Stimulated activated CD4-positive, alpha-beta T cell treated with anti-CD3 and anti-CD28 coated beads, Interleukin-1b, Interleukin-23, amount 100 ng/mL, for 1 hour (primary cell): Measurements from ENCODE around the gene PRR20G.

Experiments used
- DNase-seq, 2 donors: peaks; one replicate each; pipeline ENCODE4 v3.0.0-alpha.2; 2020; ENCODE audit warnings: low read depth in 2 of 2

Gene PRR20G

DNA sequence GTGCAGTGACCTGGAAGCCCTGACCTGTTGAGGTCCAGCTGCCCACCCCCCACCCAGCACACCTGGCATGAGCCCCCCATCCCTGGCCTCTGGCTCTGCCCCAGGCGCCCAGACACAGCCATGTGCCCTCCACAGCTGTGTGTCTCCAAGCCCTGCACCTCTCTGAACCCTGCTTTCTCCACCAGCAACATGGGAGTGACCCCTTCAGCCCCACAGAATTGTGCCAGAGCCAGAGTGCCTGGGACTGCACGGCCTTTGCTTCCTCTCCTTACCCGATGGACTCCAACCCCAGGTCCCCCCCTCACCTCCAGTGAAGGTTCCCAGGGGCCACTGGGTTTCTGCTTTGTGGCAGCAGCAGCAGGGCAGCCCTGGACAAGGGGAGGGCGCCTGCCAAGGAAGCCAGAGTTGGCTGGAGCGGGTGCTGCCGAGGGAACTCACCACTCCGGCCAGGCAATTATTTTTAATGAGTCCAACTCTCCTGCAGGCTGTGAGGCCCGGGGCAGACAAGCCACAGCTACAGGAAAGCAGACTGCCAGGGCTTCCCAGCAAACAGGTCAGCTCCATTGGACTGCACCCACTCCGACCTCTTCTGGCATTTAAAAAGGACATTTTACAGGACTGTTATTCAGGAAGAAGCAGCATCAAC, 24.1 kb downstream of the PRR20G start:
- no peak for DNase-seq

DNA sequence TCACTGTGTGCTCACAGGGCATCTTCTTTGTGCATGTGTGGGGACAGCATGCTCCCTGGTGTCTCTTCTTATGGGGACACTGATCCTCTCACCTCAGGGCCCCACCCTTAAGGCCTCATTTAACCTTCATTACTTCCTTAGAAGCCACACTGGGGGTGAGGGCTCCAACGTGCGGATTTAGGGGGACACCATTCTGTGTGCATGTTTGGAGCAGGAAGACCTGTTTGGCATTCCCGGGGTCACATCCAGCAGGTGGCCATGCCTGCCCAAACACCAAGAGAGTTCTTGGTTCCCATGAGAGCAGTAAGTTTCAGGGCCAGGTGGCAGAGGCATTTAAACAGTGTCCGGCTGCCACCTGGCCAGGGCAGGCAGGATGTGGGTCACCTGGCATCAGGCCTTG, 24.8 kb downstream of the PRR20G start:
- no peak for DNase-seq

DNA sequence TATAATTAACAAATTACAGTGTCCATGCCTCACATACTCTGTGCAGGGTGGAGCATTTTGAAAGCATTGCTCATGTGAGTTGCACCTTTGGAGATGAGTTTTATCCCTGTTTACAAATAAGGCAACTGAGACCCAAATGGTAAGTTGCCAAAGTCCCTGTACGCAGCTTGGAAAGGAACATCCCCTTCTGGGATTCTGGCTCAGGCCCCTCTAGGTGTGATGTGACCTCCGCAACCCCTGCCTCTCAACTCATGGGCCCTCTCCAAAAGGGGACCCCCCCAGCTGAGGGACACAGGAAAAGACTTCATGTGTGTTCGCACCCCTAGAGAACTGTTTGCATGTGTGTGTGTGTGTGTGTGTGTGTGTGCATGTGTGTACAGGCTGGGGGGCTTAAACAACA, 25.3 kb downstream of the PRR20G start:
- DNase-seq = no peak

DNA sequence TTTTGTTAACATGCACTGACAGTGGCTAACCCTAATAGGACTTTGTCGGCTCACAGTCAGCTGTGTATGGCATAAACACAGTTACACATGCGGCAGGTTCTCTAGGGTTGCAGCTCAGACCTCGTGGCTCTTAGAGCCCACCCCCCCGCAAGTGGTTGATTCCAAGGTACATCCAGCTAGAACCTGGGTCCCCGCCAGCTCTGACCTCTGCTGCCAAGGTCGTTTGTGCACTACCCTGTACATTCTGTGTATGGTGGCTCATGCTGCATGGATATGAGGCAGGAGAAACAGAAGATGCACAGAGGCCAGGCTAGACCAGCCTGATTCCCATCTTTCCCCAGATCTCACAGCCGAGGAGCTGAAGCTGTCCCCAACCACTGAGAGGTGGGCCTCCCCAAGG, 25.9 kb downstream of the PRR20G start:
- DNase-seq = no peak

DNA sequence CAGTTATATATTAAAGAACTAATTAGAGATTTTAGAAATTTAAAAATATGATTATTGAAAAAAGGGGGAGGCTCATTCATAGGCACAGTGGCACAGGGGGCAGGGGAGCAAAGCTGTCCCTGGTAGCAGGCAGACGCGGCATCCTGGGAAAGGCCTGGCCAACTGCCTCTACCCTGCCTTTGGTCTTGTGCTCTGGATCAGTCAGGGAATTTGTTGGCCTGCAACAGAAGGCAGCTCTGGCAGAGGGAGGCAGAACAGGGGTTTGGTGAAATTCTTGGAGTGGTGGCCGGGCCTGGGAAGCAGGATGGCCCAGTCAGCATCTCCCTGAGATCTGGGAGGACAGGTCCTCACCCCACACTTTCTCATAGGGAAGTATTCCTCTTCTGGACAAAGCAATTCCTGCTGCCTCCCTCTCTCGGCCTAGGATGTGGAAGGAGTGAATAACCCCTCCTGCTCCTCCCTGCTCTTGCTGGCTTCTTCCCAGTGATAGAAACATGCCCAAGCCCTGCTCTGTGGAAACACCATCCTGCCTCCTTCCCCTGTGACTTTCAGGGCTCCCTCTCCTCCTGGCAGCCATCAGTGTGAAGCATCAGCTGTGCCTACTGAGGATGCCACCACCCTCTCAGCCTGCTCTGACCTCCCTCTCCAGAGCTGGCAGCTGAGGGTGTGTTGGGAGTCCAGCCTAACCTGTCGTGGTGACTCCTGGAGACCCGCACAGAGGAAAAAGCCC, 26.9 kb downstream of the PRR20G start:
- no peak for DNase-seq

DNA sequence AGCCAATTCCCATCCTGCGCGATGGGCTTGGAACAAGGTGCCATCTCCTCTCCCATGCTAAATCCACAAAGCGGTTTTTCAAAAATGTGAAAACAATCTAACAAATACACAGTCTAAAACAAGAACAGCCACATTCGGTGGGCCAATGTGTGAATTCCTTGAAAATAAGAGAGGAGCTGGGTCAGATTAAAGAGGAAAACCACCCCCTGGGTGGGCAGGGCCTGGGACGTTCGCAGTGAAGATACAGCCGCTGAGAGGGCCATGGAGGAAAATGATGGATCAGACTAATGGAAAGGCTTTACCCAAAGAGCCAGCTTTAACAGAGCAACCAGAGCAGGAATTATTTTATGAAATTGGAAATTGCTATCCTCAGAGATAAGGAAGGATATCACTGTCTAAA, 27.4 kb downstream of the PRR20G start:
- no peak for DNase-seq

DNA sequence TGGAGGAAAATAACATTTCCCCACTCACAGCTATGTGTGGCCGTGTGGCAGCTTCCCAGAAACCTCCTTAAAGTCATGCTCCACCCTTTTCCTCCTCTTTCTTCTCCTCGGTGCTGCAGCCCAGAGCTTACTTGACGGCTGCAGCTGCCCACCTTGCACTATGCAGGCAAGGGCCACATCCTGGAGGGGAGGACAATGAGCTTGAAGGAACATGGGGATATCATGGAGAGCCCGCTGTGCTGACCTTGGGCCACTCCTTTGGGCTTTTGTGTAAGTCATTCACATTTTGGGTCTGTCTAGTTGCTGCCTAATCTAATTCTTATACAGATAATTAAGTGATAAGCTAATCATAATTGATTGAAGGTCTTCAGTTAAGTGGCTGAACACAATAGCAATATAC, 28.0 kb downstream of the PRR20G start:
- DNase-seq = no peak

DNA sequence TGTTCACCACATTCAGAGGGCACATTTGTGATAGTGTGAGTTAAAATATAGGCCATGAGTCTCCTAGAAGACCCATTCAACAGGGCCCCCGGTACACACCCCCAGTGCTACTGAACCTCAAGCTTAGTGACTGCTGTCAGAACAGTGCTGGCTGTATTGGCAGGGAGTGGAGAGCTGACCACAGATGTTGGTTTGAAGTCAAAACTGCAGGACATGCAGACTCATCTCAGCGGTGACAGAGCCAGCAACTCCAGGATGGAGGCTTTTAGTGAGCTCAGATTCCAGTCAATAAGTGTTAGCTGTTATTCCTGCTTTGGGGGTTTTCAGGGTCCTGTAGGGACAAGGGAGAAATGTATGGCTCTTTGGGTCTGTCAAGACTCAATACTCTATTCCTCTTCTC, 29.1 kb downstream of the PRR20G start:
- no peak for DNase-seq

DNA sequence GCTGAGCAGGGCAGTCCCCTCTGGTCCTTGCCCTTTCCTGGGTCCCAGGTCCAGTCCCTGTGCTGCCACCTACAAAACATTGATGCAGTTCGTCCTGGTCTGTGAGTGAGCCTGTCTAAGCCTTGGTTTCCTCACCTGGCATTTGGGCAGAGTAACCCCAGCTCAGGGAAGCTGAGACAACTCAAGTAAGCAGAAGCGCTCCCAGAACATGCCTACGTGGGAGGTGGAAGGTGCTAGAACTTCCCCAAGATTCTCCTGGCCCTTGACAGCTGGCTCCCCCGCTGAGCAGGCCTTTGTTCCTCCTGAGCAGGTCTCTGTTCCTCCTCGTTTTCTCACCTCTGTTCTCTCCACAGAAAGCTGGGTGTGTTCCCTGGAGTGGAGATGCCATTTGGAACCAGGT, 30.5 kb downstream of the PRR20G start:
- DNase-seq = no peak

DNA sequence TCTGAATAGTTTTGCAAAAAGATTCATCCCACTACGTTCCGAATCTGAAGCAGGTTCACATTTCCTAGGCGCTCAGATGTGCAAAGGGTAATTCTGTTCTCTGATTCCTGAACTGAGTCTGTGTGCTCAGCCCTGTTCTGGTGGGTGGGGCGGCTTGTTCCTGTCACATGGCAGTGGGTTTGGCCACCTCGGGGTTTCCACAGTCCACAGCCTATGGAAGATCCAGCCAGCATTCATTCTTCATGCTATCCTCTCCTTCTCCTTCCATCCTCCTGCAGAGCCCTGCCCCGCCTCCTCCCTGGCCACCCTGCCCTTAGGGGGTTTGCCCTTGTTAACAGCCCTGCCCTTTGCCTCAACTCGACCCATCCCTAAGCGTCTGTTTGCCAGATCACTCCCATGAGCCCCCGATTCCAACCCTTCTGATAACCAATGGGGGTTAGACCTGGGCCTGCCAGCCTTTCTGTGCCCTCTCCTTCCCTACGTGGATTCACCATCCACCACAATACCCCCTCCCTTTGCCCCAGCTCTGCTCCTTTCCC, 31.0 kb downstream of the PRR20G start:
- no peak for DNase-seq

DNA sequence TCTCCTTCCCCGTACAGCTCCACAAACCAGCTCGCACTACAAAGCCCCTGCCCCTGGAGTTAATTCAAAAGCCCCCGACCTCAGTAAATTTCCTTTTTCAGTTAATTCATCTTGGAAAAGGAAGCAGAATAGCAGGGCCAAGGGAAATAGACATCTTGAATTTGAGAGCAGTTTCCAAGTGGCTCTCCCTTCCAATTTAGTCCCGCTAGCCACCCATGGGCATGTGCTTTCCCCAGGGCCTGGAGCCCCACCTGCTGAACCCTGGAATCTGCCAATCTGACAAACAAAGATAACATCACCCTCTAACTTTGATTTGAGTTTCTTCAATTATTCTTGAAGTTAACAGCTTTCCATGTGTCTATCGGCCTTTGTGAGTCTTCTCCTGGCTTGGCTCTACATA, 31.7 kb downstream of the PRR20G start:
- DNase-seq = no peak

DNA sequence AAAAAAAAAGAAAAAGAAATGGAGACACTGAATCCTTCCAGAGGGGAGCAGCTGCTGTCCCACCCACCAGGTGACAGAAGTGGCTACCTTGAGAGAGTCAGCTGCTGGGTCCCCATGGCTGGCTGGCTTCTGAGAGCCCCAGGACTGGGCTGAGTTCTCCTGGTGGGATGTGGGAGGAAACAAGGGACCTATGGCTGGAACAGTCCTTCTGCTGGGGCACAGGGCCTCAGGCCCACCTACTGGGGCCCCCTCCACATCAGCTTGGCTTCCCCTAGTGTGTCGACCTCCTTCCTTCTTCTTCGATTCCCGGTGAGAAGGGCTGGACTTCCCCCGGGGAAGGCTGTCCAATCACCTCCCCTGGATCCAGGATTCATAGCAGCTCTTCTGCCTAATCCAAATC, 32.3 kb downstream of the PRR20G start:
- DNase-seq = no peak

DNA sequence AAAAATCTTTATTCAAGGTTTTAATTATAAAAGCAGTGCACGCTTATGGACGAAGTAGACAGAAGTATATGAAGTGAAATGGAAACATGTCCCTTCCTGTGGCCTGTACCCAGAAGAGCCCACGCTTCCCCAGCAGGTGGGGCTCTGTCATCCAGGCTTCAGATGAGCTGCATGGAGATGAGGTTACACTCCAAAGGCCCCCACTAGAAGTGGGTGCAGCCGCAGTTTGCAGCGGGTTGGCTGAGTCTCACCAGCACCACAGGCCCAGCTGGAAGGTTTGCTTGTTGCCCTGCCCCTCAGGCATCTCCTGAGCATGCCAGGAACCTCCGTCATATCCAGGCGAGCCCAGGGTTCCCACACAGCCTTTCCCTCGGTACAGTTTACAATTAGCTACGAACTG, 33.1 kb downstream of the PRR20G start:
- DNase-seq = no peak

DNA sequence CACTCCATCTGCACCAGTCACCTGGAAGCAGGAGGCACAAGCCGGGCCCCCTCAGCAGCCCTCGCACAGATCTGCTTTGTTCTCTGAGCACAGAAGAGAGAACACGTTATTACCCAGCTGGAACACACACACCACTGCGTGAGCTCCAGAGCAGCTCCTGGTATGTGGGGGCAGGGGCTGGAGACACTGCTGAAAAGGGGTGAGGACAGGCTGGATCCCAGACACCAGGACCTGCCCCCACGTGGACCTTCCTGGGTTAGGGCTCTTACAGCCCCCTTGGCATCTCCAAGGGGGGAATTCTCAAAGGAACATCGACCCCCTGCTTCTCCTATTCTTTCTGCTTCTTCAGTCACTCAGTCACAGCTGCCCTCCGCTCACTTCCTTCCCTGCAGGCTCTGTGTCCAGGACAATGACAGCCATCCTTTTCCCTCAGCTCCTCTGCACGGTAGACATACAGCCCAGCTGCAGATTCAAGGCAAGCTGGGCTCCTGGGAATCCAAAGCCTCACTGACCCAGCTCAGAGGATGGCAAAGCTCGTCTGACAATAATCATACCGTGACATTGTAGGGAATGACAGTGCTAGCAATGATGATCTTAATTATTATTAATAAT, 33.7 kb downstream of the PRR20G start:
- DNase-seq = no peak

DNA sequence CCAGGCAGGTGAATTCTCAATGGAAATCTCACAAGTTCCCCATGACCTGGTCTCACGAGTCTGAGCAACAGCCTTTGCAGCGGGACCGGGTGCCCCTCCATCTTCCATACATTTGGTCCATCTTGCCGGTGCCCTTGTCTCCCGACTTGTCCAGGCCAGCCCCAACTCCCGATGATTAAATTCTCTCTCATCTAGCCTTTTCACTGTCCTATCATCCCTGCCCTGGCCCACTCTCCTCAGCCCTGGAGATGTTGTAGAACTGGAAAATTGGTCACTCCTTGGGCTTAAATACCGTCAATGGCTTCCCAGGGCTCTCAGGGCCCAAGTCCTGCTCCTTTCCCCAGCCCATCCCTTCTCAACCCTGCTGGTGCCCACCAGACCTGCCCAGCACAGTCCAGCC, 34.4 kb downstream of the PRR20G start:
- DNase-seq = no peak

DNA sequence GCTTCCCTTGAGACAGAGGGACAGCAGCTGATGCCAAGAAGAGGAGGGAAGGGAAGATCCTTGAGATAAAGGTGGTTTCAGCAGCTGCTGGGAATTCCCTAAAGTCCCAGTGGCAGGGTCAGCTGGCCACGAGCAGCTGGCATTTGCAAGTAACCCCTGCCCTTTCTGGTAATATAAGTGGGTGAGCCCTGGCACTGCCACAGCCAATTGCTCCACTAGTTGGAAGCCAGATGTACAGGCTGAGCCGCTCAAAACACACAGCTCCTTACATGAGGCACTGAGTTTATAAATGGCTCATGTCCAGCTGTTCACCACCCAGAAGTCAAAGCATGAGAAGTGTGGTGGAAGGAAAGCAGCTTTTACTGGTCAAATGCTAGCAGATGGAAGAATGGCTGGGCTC, 35.4 kb downstream of the PRR20G start:
- no peak for DNase-seq

DNA sequence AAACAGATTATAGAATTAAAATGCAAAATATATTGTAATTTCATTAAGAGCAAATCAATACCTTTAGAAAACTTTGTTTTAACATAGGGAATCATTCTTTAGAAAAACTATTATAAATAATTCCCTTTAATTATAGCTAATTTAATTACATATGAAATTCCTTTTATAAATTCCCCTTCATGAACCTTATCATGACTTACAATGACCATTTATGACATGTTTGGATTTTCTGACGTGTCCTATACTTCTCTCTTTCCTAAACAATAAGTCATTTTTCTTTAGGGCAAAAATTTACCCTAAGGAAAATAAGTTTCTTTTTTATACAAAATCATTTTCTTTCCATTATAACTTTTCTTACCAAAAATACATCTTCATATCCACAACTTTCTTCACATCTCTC, 37.8 kb downstream of the PRR20G start:
- DNase-seq = no peak

DNA sequence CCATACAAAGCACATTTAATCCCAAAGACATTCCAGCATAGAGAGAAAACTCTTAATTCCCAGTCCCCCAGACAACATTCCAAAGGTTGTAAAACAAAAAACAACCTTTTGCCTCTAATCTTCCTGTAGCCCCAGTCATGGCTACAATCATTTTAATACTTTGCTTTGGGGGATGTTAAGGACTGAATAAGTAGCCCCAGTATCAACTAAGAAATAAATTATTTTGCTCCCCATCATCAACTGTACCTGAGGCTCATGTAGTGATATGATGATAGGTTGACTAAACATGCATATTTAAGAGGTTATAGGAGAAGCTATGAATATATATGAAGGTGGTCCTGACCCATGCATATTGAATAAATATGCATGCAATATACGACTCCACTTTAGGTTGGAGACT, 40.6 kb downstream of the PRR20G start:
- DNase-seq = no peak

DNA sequence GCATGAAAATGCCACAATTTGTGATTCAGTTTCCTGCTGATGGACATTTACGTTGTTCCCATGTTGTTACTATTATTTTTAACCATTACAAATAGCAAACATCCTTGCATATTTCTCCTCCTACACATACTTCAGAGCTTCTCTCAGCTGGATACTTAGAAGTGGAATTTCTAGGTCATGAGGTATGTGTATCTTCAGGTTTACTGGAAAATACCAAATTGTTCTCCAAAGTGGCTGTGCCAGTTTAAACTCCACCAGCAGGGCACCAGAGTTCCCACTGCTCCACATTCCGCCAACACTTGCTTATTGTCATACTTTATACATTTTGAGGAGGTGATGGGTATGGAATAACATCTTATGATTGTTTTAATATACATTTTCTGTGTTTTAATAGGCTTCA, 49.2 kb downstream of the PRR20G start:
- no peak for DNase-seq

DNA sequence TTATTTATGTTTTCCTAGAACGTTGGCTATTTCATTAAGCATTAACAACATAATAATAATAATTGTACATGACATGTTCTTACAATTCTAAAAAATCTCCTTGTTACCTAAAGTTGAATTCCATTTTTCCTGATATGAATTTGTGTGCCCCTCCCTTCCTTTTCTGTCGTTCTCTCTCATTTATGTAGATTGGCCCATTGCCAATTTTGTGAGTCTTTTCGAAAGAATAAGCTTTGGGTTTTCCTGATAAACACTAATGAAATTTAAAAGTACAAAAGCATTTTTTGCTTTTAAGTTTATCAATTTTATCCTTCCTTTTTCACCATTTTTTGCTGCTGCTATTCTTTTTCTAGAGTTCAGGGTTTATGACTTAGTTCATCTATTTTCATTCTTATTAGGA, 50.0 kb downstream of the PRR20G start:
- DNase-seq = no peak

DNA sequence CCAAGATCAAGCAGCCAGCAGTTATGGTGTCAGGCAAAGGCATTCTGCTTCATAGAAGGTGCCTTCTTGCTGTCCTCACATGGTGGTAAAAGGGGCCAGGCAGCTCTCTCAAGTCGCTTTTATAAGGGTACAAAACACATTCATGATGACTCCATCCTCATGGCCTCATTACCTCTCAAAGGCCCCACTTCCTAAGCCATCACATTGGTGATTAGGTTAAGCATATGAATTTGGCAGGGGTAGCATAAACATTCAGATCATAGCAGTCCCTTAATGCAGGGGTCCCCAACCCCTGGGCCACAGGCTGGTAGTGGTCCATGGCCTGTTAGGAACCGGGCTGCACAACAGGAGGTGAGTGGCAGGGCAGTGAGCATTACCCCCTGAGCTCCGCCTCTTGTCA, 52.1 kb downstream of the PRR20G start:
- no peak for DNase-seq

DNA sequence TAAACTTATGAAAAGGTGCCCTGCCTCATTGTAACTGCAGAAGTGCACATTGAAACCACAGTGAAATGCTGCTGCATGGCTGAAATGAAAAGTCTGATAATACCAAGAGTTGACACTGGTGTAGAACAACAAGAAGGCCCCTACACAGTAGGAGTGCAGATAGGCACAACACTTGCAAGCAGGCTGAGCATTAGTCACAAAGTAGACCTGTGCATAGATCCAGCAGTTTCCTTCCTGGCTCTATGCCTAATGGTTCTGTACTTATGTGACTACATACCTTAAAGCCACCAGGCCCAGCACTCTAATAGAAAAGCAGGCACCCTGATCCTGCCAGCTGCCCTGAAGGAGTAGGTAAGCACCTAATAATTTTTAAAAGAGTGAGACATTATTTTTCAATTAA, 53.1 kb downstream of the PRR20G start:
- DNase-seq = no peak
